ENCODE measurements around the gene DFFA. TPM values are rescaled to one million over a fixed set of nuclear protein-coding genes. Genes with fewer than 3 reads are reported as not detected.

Gene DFFA
- total and polyA plus RNA-seq, 9 of the 15 experiments (the other 6 are each of a cell fraction or from before 2014, with no cell fraction given): 39.6 to 74.8 (median 59.2) TPM

DNA sequence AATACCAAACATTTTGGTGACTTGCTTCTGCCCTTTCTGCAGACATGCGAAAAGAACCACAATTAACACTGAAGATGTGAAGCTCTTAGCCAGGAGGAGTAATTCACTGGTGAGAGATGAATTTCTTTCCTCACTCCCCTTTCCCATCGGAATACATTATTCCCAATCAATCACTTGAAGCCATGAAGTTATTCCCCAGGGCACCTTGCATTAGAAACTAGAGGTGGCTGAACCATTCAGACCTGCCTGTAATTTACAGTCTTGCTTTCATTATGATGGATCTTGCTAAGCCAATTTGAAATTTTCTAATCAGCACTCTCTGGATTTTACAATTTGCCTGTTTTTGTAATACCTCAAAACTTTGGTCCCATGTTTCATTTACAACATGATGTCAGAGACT, 32.0 kb downstream of the DFFA start:
- no peak overlapping the region for H3K4me3 ChIP-seq
- ATAC-seq (no peak), FAIRE-seq (no peak), DNase-seq (ENCODE audit: extremely low read depth in 1 of 4, low spot score in 3 of 4) (no peak)
- H3K9ac ChIP-seq (ENCODE audit: insufficient read depth in 1 of 2, low read depth in 2 of 2, low read length in 2 of 2): no peak overlapping the region
- no TSS peak for BruUV-seq (replicated peaks)
- no peak overlapping the region for H3K4me2 ChIP-seq (ENCODE audit: insufficient read depth, low read length)
- no peaks in the 10 kb centered on the region for H3K9me3 ChIP-seq (replicated peaks; ENCODE audit: control insufficient read depth, insufficient read depth, low read depth, low read length)
- no peaks in the 10 kb centered on the region for H3K9me1 ChIP-seq (ENCODE audit: control insufficient read depth, insufficient read depth, low read length)
- H4K20me1 ChIP-seq (replicated peaks; ENCODE audit: control insufficient read depth, insufficient read depth, low read length): no peaks in the 10 kb centered on the region
- peaks cover 3% of the 10 kb centered on the region; the same call in 1 of the 3 replicates for H3K36me3 ChIP-seq (ENCODE audit: control insufficient read depth, insufficient read depth, low read length)
- H3K4me1 ChIP-seq (replicated peaks in 1 of 2; ENCODE audit: control insufficient read depth in 2 of 2, insufficient read depth in 2 of 2, low read length in 2 of 2): no peaks in the 10 kb centered on the region
- in situ Hi-C loops (cut with MboI) (no loop called here), intact Hi-C loops (cut with micrococcal nuclease) (no loop called here)
- H3K27ac ChIP-seq (ENCODE audit: extremely low read depth, low read depth, low read length): no peak overlapping the region
- no peak for TF ChIP-seq ZKSCAN1 (IDR thresholded peaks at IDR 0.05; ENCODE audit: low read depth, low read length)
- TF ChIP-seq RFX1 (IDR thresholded peaks at IDR 0.05): no peak
- no peak for TF ChIP-seq OTX1 (CRISPR knock-in tag; IDR thresholded peaks at IDR 0.05)
- no peak for TF ChIP-seq GATAD2B (IDR thresholded peaks at IDR 0.05; ENCODE audit: borderline replicate concordance)
- no peaks in the 10 kb centered on the region for H3K27me3 ChIP-seq (ENCODE audit: control insufficient read depth in 2 of 2, insufficient read depth in 2 of 2, low read length in 2 of 2)
- CTCF ChIA-PET (ENCODE audit: low intra/inter-chr PET ratio): no interaction called here
- no peak overlapping the region for H2AFZ ChIP-seq (ENCODE audit: low read depth, low read length)
- H3K79me2 ChIP-seq (ENCODE audit: control insufficient read depth, insufficient read depth, low read length): no peaks in the 10 kb centered on the region
- POLR2A ChIA-PET: no interaction called here
- WGBS (ENCODE audit: insufficient coverage, low coverage, missing lambda C conversion rate): 77% methylated on average over 2 of the region's 2 CpGs

DNA sequence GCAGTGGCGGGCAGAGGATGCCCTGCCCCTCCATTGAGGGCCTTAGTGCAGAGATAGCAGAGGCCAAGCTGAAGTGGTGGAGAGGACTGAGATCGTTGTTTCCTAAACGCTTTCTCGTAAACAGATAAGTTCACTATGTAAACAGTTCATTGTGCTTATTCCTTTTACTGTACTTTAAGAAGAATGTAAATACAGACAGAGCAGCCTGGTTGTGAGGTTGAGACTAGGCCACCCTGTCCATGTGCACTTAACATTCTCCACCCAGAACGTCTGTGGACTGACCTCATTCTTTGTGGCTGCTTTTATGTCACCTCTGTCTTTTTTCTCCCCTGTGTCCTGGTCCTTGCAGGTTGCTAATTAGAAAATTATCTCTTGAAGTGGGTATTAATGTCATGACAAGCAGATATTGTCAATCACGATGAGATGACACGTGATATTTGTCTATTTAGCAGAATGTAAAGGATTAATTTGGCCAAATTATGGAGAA, 33.6 kb downstream of the DFFA start:
- WGBS (ENCODE audit: insufficient coverage, low coverage, missing lambda C conversion rate): 46% methylated on average over 7 of the region's 7 CpGs
- ATAC-seq (peak; percentile 41; the same call in 1 of the 3 replicates), DNase-seq (ENCODE audit: extremely low read depth in 1 of 4, low spot score in 3 of 4) (no peak), FAIRE-seq (no peak)
- ChIA-PET CTCF (ENCODE audit: low intra/inter-chr PET ratio) (no interaction called here), POLR2A (interaction anchor here (1.1 kb wide), 1 partner anchor 11 kb away, joined by 3 read pairs; the partner anchor contains the start of gene CORT)
- intact Hi-C loops (cut with micrococcal nuclease) (no loop called here), in situ Hi-C loops (cut with MboI) (no loop called here)
- H3K9me3 ChIP-seq (replicated peaks; ENCODE audit: control insufficient read depth, insufficient read depth, low read depth, low read length): no peaks in the 10 kb centered on the region
- no peaks in the 10 kb centered on the region for H3K36me3 ChIP-seq (ENCODE audit: control insufficient read depth, insufficient read depth, low read length)
- TF ChIP-seq NFIC (IDR thresholded peaks at IDR 0.05): peak; percentile 41
- TF ChIP-seq, protein P1, sequence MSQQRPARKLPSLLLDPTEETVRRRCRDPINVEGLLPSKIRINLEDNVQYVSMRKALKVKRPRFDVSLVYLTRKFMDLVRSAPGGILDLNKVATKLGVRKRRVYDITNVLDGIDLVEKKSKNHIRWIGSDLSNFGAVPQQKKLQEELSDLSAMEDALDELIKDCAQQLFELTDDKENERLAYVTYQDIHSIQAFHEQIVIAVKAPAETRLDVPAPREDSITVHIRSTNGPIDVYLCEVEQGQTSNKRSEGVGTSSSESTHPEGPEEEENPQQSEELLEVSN (IDR thresholded peaks at IDR 0.05; ENCODE audit: borderline replicate concordance in 1 of 2, extremely low read depth in 1 of 2, insufficient read depth in 1 of 2, insufficient read length in 1 of 2, low read depth in 1 of 2, low read length in 1 of 2, poor library complexity in 1 of 2, severe bottlenecking in 1 of 2): no peak
- peak; percentile 74 for TF ChIP-seq ZNF316 (IDR thresholded peaks at IDR 0.05)
- 0 out of 2 replicates have a peak, but pooled peaks have one; percentile 13 for TF ChIP-seq MAFK (IDR thresholded peaks at IDR 0.05; ENCODE audit: low read length)
- TF ChIP-seq MAFG (tag; conservative IDR thresholded peaks at IDR 0.05): peak; percentile 17; the same call in 1 of the 2 replicates
- TF ChIP-seq, protein P2, sequence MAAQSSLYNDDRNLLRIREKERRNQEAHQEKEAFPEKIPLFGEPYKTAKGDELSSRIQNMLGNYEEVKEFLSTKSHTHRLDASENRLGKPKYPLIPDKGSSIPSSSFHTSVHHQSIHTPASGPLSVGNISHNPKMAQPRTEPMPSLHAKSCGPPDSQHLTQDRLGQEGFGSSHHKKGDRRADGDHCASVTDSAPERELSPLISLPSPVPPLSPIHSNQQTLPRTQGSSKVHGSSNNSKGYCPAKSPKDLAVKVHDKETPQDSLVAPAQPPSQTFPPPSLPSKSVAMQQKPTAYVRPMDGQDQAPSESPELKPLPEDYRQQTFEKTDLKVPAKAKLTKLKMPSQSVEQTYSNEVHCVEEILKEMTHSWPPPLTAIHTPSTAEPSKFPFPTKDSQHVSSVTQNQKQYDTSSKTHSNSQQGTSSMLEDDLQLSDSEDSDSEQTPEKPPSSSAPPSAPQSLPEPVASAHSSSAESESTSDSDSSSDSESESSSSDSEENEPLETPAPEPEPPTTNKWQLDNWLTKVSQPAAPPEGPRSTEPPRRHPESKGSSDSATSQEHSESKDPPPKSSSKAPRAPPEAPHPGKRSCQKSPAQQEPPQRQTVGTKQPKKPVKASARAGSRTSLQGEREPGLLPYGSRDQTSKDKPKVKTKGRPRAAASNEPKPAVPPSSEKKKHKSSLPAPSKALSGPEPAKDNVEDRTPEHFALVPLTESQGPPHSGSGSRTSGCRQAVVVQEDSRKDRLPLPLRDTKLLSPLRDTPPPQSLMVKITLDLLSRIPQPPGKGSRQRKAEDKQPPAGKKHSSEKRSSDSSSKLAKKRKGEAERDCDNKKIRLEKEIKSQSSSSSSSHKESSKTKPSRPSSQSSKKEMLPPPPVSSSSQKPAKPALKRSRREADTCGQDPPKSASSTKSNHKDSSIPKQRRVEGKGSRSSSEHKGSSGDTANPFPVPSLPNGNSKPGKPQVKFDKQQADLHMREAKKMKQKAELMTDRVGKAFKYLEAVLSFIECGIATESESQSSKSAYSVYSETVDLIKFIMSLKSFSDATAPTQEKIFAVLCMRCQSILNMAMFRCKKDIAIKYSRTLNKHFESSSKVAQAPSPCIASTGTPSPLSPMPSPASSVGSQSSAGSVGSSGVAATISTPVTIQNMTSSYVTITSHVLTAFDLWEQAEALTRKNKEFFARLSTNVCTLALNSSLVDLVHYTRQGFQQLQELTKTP (IDR thresholded peaks at IDR 0.05; ENCODE audit: low read depth in 1 of 2, partially characterized antibody in 2 of 2): peak in 1 of 2 experiments; percentile 87
- no peaks in the 10 kb centered on the region for H4K20me1 ChIP-seq (replicated peaks; ENCODE audit: control insufficient read depth, insufficient read depth, low read length)
- no peaks in the 10 kb centered on the region for H3K79me2 ChIP-seq (ENCODE audit: control insufficient read depth, insufficient read depth, low read length)
- no peak overlapping the region for H3K9ac ChIP-seq (ENCODE audit: insufficient read depth in 1 of 2, low read depth in 2 of 2, low read length in 2 of 2)
- H3K9me1 ChIP-seq (ENCODE audit: control insufficient read depth, insufficient read depth, low read length): no peaks in the 10 kb centered on the region
- H2AFZ ChIP-seq (ENCODE audit: low read depth, low read length): no peak overlapping the region
- no peak overlapping the region for H3K4me2 ChIP-seq (ENCODE audit: insufficient read depth, low read length)
- no TSS peak for BruUV-seq (replicated peaks)
- no peak overlapping the region for H3K27ac ChIP-seq (ENCODE audit: extremely low read depth, low read depth, low read length)
- H3K4me3 ChIP-seq: no peak overlapping the region
- no peaks in the 10 kb centered on the region for H3K4me1 ChIP-seq (replicated peaks in 1 of 2; ENCODE audit: control insufficient read depth in 2 of 2, insufficient read depth in 2 of 2, low read length in 2 of 2)
- no peaks in the 10 kb centered on the region for H3K27me3 ChIP-seq (ENCODE audit: control insufficient read depth in 2 of 2, insufficient read depth in 2 of 2, low read length in 2 of 2)

Data from K562 (cell line).